ENCODE data around the gene KCMF1.

The KCMF1 gene

GRCh38 chr2:84970868-84971509, at the start of gene KCMF1:
TSS of gene KCMF1 (plus strand) at chr2:84971161. CDS start at chr2:84971452, 291 bp downstream.
- DNase-seq (ENCODE audit: low spot score) = peak; percentile 93
- in situ Hi-C loops (cut with MboI; ENCODE audit: low pct_unique_long_range_greater_than_20kb, low sequenced_read_pairs, unreplicated experiment) = no loop called here
- TF ChIP-seq CTCF (IDR thresholded peaks at IDR 0.05; ENCODE audit: extremely low read depth, insufficient read depth, missing control alignments) = no peak

GRCh38 chr2:84923009-84923408, 48.0 kb upstream of the KCMF1 start:
- no peak for TF ChIP-seq CTCF (IDR thresholded peaks at IDR 0.05; ENCODE audit: extremely low read depth, insufficient read depth, missing control alignments)
- no peak for DNase-seq (ENCODE audit: low spot score)
- in situ Hi-C loops (cut with MboI; ENCODE audit: low pct_unique_long_range_greater_than_20kb, low sequenced_read_pairs, unreplicated experiment) = loop anchor here (25.0 kb wide), 1 partner anchor 364 kb away; no protein-coding TSS in a partner anchor

- in situ Hi-C loops (cut with MboI; ENCODE audit: low pct_unique_long_range_greater_than_20kb, low sequenced_read_pairs, unreplicated experiment) = loop anchor here (25.0 kb wide), 1 partner anchor 363 kb away; no protein-coding TSS in a partner anchor
- TF ChIP-seq CTCF (IDR thresholded peaks at IDR 0.05; ENCODE audit: extremely low read depth, insufficient read depth, missing control alignments) = no peak
- no peak for DNase-seq (ENCODE audit: low spot score)
Observed at GRCh38 chr2:84924173-84925106, 46.5 kb upstream of the KCMF1 start.

- TF ChIP-seq CTCF (IDR thresholded peaks at IDR 0.05; ENCODE audit: extremely low read depth, insufficient read depth, missing control alignments) = no peak
- in situ Hi-C loops (cut with MboI; ENCODE audit: low pct_unique_long_range_greater_than_20kb, low sequenced_read_pairs, unreplicated experiment) = no loop called here
- DNase-seq (ENCODE audit: low spot score) = no peak
Observed at GRCh38 chr2:84925336-84925723, 45.6 kb upstream of the KCMF1 start.

GRCh38 chr2:84925724-84926376, 45.1 kb upstream of the KCMF1 start:
- peak; percentile 99 for TF ChIP-seq CTCF (IDR thresholded peaks at IDR 0.05; ENCODE audit: extremely low read depth, insufficient read depth, missing control alignments)
- in situ Hi-C loops (cut with MboI; ENCODE audit: low pct_unique_long_range_greater_than_20kb, low sequenced_read_pairs, unreplicated experiment) = no loop called here
- peak; percentile 72 for DNase-seq (ENCODE audit: low spot score)

GRCh38 chr2:84927275-84927627, 43.7 kb upstream of the KCMF1 start:
- in situ Hi-C loops (cut with MboI; ENCODE audit: low pct_unique_long_range_greater_than_20kb, low sequenced_read_pairs, unreplicated experiment) = no loop called here
- no peak for TF ChIP-seq CTCF (IDR thresholded peaks at IDR 0.05; ENCODE audit: extremely low read depth, insufficient read depth, missing control alignments)
- no peak for DNase-seq (ENCODE audit: low spot score)

Measured in GM13977 (cell line).